M059J (cell line): ENCODE data around the gene CD320. TPM values are rescaled to one million over a fixed set of nuclear protein-coding genes. Genes with fewer than 3 reads are reported as not detected.
A peak's percentile ranks its signal among the peaks of the same experiment; 100 is the strongest.
"Not testable (repeated sequence)": the region's sequence is repeated elsewhere in the genome, so short reads cannot be mapped to it uniquely, and the experiment has no call there.

Experiments used
- DNase-seq: peaks from one replicate; pipeline ENCODE4 v3.0.0-alpha.2; 2012; ENCODE audit warnings: low read depth
- total RNA-seq: library from RNA; depleted of rRNA; stranded (reverse); fragments of >200 nt; shearing (Covaris generic); gene quantifications from 2 replicates; pipeline ENCODE4 v1.2.3, GENCODE V29; 2014

Gene CD320
- total RNA-seq, 1 experiment from 2014 or later = 214 TPM

DNA sequence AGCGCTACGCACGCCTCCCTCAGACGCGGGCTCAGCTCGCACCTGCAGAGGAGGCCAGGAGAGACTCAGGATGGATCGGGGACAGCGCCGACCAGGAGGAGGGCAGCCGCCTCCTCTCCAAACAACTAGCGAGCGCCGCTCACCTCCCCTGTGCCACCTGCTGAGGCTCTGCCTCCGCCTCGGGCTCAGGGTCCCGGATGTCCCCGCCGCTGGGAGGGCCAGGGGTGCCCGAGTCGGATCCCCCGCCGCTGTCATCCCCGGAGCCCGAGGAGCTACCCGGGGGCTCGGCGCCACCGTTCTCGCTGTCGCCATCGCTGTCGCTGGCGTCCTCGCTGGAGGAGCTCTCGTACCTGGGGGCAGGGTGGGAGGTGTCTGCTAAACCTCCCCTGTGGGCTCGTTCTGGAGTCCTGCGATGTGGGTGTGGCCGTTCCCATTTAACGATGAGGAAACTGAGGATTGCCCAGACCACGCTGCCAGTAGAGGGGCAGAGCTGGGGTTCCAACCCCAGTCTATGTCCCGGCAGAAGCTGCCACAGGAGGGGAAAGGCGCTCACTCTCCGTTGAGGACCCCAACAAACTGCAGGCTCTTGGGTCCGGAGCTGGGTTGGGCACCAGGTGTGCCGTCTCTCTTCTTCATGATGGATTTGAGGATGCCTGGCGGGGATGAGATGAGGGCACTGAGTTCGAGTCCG, 25.8 kb upstream of the CD320 start:
- no peak for DNase-seq

DNA sequence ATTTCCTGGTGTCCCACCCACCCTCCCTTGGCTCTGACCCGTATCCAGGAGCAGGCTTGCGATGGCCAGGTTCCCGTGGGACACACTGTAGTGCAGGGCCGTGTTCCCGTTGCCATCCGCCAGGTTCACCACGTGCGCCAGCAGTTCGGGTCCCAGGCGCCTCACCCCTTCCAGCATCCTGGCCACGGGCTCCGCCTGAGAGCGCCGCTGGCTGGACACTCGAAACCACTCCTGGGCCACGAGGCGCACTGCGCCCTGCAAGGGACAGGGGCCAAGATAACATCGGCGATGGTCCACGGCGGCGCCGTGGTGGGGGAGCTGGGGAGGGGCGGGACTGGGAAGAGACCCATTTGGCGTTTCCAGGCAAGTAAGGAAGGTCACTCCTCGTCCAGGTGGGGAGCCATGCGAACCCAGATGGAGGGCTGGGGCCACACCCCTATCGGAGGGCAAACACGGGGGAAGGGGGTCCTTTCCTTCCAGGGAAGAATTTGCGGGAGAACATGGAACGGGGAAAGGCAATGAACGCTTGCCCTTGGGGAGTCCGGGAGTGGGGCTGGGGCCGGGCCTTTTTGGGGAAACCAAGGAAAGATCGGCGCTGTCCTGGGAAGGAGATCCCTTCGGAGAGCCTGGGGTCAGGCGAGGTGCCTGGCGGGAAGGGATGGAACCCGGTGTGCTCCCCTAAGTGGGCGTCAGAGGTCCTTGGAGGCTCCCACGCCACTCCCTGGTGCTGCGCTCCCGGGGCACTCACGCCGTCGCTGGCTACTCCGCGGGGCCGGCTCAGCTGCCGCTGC, 25.0 kb upstream of the CD320 start:
- no peak for DNase-seq

DNA sequence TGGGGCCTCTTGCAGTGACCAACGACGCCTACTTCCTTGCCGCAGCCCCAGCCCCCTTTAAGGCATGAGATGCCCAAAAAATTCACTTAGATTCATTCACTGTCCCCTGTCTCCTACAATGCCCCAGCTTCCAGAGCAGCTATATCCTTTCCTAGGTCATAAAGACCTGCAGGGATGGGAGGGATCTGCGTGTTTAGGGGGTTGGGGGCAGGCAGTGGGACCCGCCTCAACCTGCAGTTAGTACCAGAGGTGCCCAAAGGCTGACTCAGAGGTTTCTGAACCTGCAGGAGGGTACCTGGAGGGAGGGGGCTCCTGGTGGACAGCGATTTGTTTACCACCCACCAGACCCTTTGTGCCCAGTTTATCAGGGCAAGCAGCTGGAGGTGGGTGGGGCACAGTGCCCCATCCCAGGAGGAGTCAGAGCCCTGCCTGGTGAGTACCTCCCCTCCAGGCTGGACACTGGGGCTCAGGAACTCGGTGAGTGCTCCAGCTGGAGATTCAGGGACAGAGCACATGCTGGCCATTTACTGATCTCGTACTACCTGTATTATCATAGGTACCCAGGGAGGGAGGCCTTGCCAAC, 23.2 kb upstream of the CD320 start:
- DNase-seq = no peak

DNA sequence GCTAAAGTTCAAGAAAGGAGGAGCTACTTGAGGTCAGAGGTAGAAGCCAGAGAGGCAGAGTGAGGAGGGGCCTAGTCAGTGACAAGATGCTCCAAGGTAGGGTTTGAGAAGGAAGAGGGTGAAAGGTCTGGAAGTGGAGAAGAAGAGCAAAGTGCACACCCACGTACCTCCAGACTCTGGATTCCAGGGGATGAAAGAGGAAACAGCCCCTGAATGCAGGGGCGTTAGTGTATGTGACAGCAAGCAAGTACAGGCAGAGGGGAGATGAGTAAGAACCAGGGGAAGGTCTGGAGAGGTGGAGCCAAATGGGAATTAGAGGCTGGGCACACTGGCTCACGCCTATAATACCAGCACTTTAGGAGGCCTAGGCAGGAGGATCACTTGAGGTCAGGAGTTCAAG, 21.8 kb upstream of the CD320 start:
- no peak for DNase-seq

DNA sequence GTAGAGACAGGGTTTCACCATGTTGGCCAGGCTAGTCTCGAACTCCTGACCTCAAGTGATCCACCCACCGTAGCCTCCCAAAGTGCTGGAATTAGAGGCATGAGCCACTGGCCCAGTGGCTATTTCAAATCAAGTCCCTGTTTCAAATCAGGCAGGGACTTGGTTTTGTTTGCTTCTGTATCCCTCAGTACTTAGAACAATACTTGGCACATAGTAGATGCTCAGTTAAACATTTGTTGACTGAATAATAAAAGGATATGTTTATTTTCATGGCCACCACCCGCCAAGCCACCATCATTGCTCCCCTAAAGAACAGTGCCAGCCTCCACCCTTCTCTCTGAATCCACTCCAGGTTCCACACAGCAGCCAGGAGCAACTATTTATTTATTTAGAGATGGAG, 17.3 kb upstream of the CD320 start:
- DNase-seq = no peak

DNA sequence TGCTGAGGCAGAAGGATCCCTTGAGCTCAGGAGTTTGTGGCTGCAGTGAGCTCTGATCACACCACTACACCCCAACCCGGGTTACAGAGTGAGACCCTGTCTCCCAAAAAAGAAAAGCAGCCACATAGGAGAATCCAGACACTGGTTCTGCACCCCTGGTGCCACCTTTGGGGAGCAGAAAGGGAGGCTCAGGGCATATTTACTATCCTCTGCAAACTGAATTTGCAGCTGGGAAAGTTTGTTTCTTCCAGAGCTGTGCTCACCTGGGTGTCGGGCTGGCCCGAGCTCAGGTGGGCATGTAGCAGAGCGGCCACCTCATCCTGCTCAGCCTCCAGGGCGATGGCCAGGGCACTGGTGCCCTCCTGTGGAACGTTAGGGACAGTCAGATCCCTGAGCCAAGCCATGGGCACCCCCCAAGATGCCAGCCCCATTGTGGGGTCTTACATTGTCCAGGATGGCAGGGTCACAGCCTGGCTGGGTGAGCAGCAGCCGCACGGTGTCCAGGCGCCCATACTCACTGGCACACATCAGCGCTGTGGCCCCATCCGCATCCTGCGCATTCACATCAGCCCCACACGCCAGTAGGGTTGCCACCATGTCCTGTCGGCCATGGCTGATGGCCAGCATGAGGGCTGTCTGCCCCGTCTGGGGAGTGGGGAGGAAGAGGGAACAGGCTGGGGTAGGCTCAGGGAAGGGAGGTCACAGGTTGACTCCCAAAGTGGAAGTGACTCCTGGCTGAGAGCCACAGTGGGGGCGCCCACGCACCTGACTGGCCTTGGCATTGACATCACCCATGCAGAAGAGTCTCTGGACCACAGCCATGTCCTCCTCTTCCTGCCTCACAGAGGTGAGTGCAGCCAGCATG, 16.3 kb upstream of the CD320 start:
- DNase-seq = no peak

DNA sequence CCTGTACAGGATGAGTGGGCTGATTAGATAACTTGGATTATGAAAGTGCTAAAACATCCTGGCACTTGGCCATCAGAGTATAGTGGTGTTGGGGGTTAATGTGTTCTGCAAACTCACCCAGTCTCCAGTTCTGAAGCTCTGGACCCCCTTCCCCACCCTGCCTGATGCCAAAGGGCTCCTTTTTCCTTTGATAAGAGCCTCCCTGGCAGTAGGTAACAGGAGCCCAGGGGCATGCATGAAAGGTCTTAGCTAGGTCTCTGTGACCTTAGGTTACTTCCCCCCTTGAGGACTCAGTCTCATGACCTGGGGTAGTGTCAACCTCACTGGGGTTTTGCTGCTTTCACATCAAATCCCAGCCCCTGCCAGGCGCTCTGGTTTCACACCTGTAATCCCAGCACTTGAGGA, 15.6 kb upstream of the CD320 start:
- DNase-seq = no peak

DNA sequence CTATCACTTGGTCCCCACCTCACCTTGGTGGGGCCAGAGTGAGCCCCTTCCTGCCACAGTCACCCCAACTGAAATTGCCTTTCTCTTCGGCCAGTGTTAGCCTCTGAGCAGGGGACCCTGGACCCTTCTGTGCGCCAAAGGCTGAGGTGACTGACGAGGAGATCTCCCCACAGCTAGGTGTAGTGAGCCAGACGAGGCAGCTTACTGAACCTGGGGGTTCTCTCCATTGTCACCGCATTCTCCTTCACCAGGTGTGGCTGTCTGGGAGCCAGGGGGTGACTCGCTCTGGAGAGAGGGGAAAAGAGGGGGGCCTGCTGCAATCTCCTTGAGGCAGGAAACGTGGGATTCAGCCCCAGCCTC, 14.5 kb upstream of the CD320 start:
- DNase-seq = no peak

DNA sequence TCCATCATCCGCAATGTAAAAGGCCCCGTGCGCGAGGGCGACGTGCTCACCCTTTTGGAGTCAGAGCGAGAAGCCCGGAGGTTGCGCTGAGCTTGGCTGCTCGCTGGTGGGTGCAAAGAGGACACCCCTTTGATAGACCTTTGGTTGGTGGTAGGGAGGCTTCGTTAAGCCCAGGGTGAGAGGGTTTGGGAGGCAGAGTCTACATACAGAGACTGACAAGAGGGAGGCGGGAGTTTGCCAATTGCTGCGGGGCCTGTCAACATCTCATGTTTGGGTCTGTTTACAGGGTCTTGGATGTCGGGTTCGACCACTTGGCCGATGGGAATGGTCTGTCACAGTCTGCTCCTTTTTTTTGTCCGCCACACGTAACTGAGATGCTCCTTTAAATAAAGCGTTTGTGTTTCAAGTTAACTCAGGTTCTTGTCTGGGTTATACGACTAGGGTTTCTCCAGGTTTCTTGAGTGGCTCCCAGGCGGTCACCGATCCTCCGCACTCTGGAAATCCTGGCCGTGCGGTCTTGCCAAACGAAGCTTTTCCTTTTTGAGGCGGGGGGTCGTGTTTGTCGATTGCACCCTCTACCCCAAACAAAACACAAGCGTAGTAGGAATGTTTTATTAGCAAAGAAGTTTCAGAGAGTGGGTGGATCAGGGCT, 14.0 kb upstream of the CD320 start:
- no peak for DNase-seq

DNA sequence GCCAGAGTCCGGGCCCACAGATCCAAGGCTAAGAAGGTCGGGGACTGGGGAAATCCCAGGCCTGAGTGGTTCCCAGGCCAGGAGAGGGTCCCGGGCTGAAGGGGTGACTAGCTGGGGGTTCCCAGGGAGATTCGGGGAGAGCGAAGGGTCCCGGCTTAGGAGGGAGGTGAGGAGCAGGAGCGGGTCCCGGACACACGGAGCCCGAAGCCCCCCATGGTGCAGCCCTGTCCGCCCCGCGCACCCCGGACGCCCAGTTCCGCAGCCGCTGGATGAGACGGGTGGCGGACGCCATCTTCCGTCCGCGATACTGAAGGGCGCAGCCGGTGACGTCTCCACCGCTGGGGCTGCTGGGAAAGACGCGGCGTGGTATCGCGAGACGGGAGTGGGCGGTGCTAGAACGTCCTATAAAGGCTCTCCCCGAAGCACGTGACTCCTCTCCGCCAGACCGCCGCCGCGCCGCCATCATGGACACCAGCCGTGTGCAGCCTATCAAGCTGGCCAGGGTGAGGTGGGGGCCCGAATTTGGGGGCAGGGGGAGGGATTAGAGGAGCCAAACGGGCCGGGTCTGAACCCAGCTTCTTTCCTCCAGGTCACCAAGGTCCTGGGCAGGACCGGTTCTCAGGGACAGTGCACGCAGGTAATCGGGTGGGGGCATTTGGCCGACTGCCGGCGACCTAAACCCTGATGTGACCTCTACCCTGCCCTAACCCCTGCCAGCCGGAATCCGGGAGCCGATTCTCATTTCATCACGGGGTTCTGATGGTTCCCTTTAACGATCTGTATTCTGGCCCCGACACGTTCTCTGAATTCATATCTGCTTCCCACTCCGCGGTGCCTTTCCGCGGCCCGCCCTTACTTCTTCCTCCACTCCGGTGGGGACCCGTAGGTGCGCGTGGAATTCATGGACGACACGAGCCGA, 13.2 kb upstream of the CD320 start, which contains the start of the genes NDUFA7 and RPS28:
NDUFA7 (minus strand) TSS at position 309 of the 919 bp plus-strand sequence; CDS start at position 292, 17 bp downstream.
RPS28 (plus strand) TSS at position 430 of the 919 bp plus-strand sequence; CDS start at position 465, 35 bp downstream.
- DNase-seq = peak; percentile 90

DNA sequence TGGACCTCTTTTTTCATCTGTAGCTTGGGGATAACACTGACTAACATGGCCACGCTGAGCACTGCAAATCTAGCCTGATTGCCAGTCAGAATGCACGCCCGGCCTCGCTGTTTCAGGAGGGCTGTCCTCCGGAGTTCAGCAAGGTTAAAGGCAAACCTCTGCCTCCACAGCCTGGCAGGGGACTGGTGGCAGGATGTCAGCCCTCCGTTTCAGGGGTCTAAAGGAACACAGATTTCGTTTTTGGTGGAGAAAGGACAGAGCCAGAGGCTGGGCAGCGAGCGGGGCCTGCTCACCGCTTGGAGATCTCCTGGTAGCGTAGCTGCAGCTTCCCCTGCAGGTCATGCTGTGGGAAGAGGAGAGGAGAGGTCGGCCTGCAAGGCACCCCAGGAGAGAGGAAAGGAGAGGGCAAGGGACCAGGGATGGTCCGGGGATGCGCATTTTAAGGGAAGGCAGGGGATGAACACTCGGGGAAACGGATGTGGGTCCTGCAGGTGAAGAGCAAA, 12.5 kb upstream of the CD320 start:
- DNase-seq = no peak

DNA sequence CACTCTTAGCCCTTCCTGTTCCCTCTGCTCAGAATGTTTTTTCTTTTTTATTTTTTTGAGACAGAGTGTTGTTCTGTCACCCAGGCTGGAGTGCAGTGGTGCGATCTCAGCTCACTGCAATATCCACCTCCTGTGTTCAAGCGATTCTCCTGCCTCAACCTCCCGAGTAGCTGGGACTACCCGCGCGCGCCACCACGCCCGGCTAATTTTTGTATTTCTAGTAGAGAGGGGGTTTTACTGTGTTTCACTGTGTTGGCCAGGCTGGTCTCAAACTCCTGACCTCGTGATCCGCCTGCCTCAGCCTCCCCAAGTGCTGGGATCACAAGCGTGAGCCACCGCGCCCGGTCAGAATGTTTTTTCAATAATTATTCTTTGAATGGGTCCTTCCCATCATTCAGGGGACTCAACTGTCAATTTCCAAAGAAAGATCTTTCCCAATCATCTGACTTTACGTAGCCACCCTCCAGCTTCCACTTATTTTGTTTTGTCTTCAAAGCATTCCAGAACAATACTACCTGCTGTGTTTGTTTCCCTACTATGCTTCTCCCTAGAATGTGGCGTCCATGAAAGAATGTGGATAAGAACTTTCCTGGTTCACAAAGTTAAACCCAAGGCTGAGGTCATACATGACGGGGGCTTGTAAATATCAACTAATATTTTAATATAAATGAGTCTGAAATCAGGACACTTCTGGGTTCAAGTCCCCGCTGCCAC, 11.8 kb upstream of the CD320 start:
- DNase-seq = no peak

DNA sequence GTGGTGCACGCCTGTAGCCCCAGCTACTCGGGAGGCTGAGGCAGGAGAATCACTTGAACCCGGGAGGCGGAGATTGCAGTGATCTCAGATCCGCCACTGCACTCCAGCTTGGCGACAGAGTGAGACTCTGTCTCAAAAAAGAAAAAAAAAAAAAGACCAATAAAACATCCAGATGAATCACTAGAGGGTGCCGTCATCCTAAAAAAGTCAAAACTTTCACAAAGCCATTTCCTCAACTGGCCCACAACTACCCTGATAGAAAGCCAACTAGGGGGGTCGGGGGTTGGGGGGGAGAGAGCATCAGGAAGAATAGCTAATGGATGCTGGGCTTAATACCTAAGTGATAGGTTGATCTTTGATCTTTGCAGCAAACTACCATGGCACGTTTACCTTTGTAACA, 10.7 kb upstream of the CD320 start:
- DNase-seq = not testable (repeated sequence)

DNA sequence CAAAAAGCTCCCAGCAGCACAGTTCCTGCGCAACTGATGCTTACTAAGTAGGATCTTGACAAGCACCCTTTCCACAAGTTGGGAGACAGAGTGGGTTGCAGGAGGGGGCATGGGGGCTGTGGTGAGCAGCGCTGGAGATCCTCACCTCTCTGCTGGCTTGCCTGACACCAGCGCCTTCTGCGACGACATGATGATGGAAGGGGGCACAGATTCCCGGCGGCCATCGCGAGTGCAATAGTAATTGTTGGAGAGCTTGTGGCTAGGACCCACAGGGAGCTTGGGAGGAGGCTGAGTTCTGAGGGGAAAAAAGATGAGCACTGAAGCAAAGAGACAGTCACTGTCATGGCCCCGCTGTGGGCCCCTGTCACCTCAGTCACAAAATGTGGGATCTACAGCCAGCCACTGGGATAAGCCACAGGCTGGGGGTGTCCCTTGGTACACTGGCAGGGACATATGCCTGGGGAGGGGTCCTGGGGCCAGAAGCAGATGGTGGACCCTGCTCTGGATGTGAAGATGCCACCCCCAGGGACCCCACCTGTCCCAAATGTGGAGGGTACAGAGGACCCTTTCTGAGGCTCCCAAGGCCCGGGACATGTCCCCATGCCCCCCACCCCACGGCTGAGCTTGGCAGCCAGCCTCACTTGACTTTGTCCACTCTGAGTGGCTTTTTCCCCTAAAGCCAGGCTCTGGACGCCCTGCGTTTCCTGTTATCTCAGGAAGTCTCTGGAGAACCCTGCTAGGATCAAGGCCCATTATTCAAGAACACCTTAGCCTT, 8.4 kb upstream of the CD320 start:
- no peak for DNase-seq

DNA sequence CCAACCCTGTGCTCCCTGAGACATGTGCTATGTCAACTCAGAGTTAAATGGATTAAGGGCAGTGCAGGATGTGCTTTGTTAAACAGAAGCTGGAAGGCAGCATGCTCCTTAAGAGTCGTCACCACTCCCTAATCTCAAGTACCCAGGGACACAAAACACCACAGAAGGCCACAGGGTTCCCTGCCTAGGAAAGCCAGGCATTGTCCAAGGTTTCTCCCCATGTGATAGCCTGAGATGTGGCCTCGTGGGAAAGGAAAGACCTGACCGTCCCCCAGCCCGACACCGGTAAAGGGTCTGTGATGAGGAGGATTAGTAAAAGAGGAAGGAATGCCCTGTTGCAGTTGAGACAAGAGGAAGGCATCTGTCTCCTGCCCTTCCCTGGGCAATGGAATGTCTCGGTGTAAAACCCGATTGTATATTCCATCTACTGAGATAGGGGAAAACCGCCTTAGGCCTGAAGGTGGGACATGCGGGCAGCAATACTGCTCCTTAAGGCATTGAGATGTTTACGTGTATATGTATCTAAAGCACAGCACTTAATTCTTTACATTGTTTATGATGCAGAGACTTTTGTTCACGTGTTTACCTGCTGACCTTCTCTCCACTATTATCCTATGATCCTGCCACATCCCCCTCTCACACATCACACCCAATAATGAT, 7.0 kb upstream of the CD320 start:
- DNase-seq = not testable (repeated sequence)

DNA sequence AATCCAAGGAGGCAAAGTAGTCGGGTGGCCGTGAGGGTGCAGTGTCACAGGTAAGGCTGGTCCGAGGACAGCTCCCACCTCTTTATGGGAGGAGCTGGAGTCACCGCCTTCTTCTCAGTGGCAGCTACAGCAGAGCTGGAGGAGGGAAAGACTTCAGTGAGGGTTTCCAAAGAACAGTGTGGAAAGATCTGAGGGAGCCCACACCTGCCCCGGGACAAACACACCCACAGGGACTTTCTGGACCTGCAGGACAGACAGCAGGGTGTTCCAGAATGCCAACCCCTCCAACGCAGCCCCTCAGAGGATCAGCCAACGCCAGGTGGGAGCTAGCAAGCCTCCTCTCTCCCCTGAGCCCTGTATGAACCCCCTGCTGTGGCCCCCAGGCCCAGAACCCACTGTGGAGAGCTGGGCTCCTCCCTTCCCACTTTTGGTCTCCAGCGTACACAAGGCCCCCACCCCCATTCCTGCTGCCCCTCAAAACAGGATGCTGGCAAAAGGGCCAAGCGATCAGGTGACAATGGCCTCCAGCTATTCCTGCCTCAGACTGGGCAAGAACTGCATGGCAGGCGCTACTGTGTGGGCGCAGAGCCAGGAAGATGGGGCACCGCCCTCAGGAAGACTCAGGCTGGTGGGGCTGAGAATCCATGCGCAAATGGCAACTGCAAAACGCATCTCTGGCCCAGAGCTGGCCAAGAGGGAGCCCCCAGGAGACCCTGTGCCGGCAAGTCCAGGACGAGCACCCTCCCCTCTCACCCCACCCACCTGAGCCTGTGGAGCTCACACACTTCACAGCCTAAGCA, 3.5 kb upstream of the CD320 start:
- peak; percentile 36 for DNase-seq
